RWPE1 (cell line): ENCODE data around the gene PRPF6.

ENCODE experiments used
- CTCF ChIA-PET: fragments of 350-600 bp; sonication (Branson Sonifier 250); formaldehyde crosslinking; extraction: SDS; loops from one replicate; lab custom pipeline; 2021; lab: Yijun Ruan, JAX
- POLR2A ChIA-PET: fragments of 400-600 bp; formaldehyde crosslinking; extraction: SDS; loops from one replicate; lab custom pipeline; 2020; ENCODE audit warnings: antibody characterized with exemption; ENCODE audit not compliant: low non-redundant PET; lab: Yijun Ruan, JAX
- DNase-seq: peaks from one replicate; pipeline ENCODE4 v3.0.0; 2012; ENCODE audit warnings: low spot score
- H3K27ac ChIP-seq: fragments of 450-650 bp; 2 replicates; pipeline ENCODE4 v1.5.1; 2017
- CTCF ChIP-seq: fragments of 450-650 bp; conservative IDR thresholded peaks from 2 replicates; pipeline ENCODE4 v1.5.1; 2017; ENCODE audit warnings: low read depth, mild to moderate bottlenecking

The PRPF6 gene

GRCh38 chr20:64037199-64037497 lies 56.2 kb downstream of the PRPF6 start:
- ChIA-PET CTCF (interaction anchor here (0.7 to 6.4 kb wide), 8 partner anchors 8 to 607 kb away, joined by 3 to 98 read pairs (median 8); partner anchors contain the start of gene TCEA2), POLR2A (interaction anchor here (1.0 kb wide), 1 partner anchor 26 kb away, joined by 4 read pairs; the partner anchor contains the start of gene TCEA2)
- no peak for DNase-seq
- TF ChIP-seq CTCF, result no peak
- no peak overlapping the region for H3K27ac ChIP-seq

- H3K27ac ChIP-seq, result no peak overlapping the region
- POLR2A ChIA-PET, result interaction anchor here (0.7 to 1.0 kb wide), 2 partner anchors 25 to 29 kb away, joined by 3 to 4 read pairs; partner anchors contain the start of gene TCEA2
- no peak for TF ChIP-seq CTCF
- CTCF ChIA-PET, result interaction anchor here (0.6 to 6.4 kb wide), 31 partner anchors 9 to 608 kb away, joined by 3 to 98 read pairs (median 6); partner anchors contain the start of genes OPRL1, RGS19 and TCEA2
- DNase-seq, result no peak
Observed at GRCh38 chr20:64037498-64038213, 56.7 kb downstream of the PRPF6 start.

- POLR2A ChIA-PET, result interaction anchor here (0.7 to 1.6 kb wide), 2 partner anchors 25 to 29 kb away, joined by 3 to 5 read pairs; partner anchors contain the start of gene TCEA2
- CTCF ChIA-PET, result interaction anchor here (0.5 to 6.4 kb wide), 44 partner anchors 8 to 778 kb away, joined by 3 to 98 read pairs (median 6); partner anchors contain the start of genes OPRL1, PCMTD2, RGS19 and SOX18
- peak overlapping the region; percentile 58 for H3K27ac ChIP-seq
- no peak for TF ChIP-seq CTCF
- DNase-seq, result no peak
Observed at GRCh38 chr20:64038224-64038564, 57.3 kb downstream of the PRPF6 start.

GRCh38 chr20:64038565-64039292 lies 57.8 kb downstream of the PRPF6 start:
- TF ChIP-seq CTCF, result peak; percentile 97
- ChIA-PET CTCF (interaction anchor here (0.5 to 6.4 kb wide), 57 partner anchors 8 to 779 kb away, joined by 3 to 98 read pairs (median 5); partner anchors contain the start of genes OPRL1, PCMTD2, PPDPF and RGS19), POLR2A (interaction anchor here (0.6 to 1.6 kb wide), 4 partner anchors 11 to 31 kb away, joined by 3 to 5 read pairs (median 3); partner anchors contain the start of gene TCEA2)
- H3K27ac ChIP-seq, result peak overlapping the region; percentile 58
- DNase-seq, result peak; percentile 88

- ChIA-PET CTCF (interaction anchor here (0.5 to 6.4 kb wide), 37 partner anchors 8 to 709 kb away, joined by 3 to 98 read pairs (median 5); partner anchors contain the start of genes OPRL1, PPDPF, RGS19 and SOX18), POLR2A (interaction anchor here (0.6 to 1.6 kb wide), 3 partner anchors 12 to 32 kb away, joined by 3 to 5 read pairs (median 3); partner anchors contain the start of gene TCEA2)
- peak overlapping the region; percentile 58 for H3K27ac ChIP-seq
- TF ChIP-seq CTCF, result no peak
- DNase-seq, result no peak
Observed at GRCh38 chr20:64039293-64040160, 58.6 kb downstream of the PRPF6 start.
